Skeletal muscle tissue (tissue), 4 donors: ENCODE measurements around the gene IPO13. TPM values are rescaled to one million over a fixed set of nuclear protein-coding genes. Genes with fewer than 3 reads are reported as not detected.
A peak's percentile ranks its signal among the peaks of the same experiment; 100 is the strongest.

Experiments used
- H3K27ac ChIP-seq: one replicate; pipeline ENCODE4 v1.7.0; 2013; ENCODE audit warnings: mild to moderate bottlenecking, low read depth, low read length, inconsistent platforms
- H3K27me3 ChIP-seq, 3 donors: one replicate each; pipeline ENCODE4 v1.7.0; 2013; ENCODE audit warnings: low read length in 3 of 3; ENCODE audit not compliant: control insufficient read depth in 3 of 3, insufficient read depth in 3 of 3
- H3K36me3 ChIP-seq, 3 donors: one replicate each; pipeline ENCODE4 v1.7.0; 2013; ENCODE audit warnings: low read length in 3 of 3; ENCODE audit not compliant: control insufficient read depth in 3 of 3, insufficient read depth in 3 of 3
- H3K4me1 ChIP-seq, 3 donors: one replicate each; pipeline ENCODE4 v1.7.0; 2013; ENCODE audit warnings: low read length in 3 of 3, mild to moderate bottlenecking in 3 of 3; ENCODE audit not compliant: control insufficient read depth in 3 of 3, insufficient read depth in 3 of 3
- H3K4me3 ChIP-seq, 3 donors: one replicate each; pipeline ENCODE4 v1.7.0; 2013; ENCODE audit warnings: low read length in 3 of 3
- H3K9ac ChIP-seq, 3 donors: one replicate each; pipeline ENCODE4 v1.7.0; 2013; ENCODE audit warnings: low read length in 3 of 3, mild to moderate bottlenecking in 3 of 3, moderate library complexity in 2 of 3, low read depth in 1 of 3
- H3K9me3 ChIP-seq, 3 donors: one replicate each; pipeline ENCODE4 v1.7.0; 2013; ENCODE audit warnings: low read length in 3 of 3; ENCODE audit not compliant: control insufficient read depth in 3 of 3
- total RNA-seq: library from RNA; depleted of rRNA; stranded (reverse); fragments of >200 nt; gene quantifications from one replicate; pipeline ENCODE4 v1.2.3, GENCODE V29; 2014
- donor health status: Osteomylitis.

IPO13 gene
- total RNA-seq, 1 donor from 2014 or later, result 11.0 TPM

DNA sequence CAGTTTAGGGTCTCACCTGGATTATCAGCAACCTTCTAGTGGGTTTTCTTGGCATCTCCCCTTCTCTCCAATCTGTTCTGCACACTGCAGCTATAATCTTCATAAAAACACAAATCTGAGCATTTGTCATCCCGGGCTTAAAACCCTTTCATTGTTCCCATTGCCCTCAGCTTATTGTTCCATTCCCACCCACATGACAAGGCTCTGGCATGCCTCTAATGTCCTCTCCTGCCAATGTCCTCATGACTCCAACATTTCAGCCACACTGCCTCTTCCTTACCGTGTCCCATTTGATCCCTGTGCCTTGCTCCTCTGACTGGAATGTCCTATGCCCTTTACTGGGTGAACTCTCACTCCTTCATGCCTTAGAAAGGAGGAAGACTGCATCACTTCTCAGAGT, 15.6 kb downstream of the IPO13 start:
- Histone ChIP-seq H3K36me3 (peaks cover 90 to 96% (median 95%) of the 10 kb centered on the region in 3 donors), H3K27me3 (no peaks in the 10 kb centered on the region), H3K27ac (no peak overlapping the region), H3K4me3 (no peak overlapping the region), H3K9ac (peak overlapping the region in 1 of 3 donors; percentile 18), H3K9me3 (no peaks in the 10 kb centered on the region), H3K4me1 (peaks cover 3 to 12% (median 7%) of the 10 kb centered on the region in 3 donors)

- H3K9ac ChIP-seq, result no peak overlapping the region
- H3K4me3 ChIP-seq, result no peak overlapping the region
- H3K9me3 ChIP-seq, result no peaks in the 10 kb centered on the region
- peaks cover 88 to 96% (median 92%) of the 10 kb centered on the region in 3 donors for H3K36me3 ChIP-seq
- peaks cover under 1 to 6% (median 1%) of the 10 kb centered on the region in 3 donors for H3K4me1 ChIP-seq
- no peaks in the 10 kb centered on the region for H3K27me3 ChIP-seq
- no peak overlapping the region for H3K27ac ChIP-seq
These were observed 16.3 kb downstream of the IPO13 start for GRCh38 chr1:43963006-43963405.

GRCh38 chr1:43963890-43964289, 17.1 kb downstream of the IPO13 start:
- Histone ChIP-seq H3K4me1 (peaks cover 0 to 5% (median 0%) of the 10 kb centered on the region in 3 donors), H3K4me3 (no peak overlapping the region), H3K36me3 (peaks cover 80 to 88% (median 83%) of the 10 kb centered on the region in 3 donors), H3K27me3 (no peaks in the 10 kb centered on the region), H3K27ac (no peak overlapping the region), H3K9me3 (no peaks in the 10 kb centered on the region), H3K9ac (no peak overlapping the region)

GRCh38 chr1:43965316-43965715, 18.6 kb downstream of the IPO13 start:
- Histone ChIP-seq H3K4me1 (peaks cover 5 to 11% (median 8%) of the 10 kb centered on the region in 3 donors), H3K4me3 (no peak overlapping the region), H3K36me3 (peaks cover 69 to 74% (median 70%) of the 10 kb centered on the region in 3 donors), H3K9ac (no peak overlapping the region), H3K27ac (no peak overlapping the region), H3K9me3 (no peaks in the 10 kb centered on the region), H3K27me3 (no peaks in the 10 kb centered on the region)

DNA sequence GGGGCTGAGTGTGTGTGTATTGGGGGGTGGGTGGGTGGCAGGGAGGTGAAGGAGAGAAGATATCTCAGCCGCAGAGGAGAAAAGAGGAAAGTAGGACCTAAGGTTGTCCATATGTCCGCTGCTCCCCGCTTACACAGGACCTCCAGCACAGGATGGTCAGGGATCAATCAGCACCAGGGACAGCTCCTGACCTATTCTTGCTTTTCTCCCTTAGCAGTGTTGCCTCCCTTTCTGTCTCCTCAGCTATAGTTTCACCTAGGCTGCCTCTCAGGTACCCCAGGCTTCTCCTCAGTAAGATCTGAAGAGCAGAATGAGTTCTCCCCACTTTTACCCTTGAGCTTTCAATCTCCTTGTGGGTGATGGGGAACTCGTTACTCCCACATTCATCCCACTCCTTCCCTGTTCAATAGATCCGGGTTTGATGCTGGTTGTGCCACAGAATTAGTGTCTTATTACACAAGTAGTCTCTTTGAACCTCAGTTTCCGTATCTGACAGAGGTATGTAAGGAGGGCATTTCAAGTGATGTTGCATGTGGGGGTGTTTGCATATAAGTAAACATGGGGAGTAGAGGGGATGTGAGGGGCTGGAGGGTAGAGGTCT, 21.7 kb downstream of the IPO13 start:
- Histone ChIP-seq H3K27me3 (no peaks in the 10 kb centered on the region), H3K27ac (no peak overlapping the region), H3K36me3 (peaks cover 47 to 60% (median 51%) of the 10 kb centered on the region in 3 donors), H3K9me3 (no peaks in the 10 kb centered on the region), H3K4me1 (peaks cover 28 to 37% (median 36%) of the 10 kb centered on the region in 3 donors), H3K9ac (no peak overlapping the region), H3K4me3 (no peak overlapping the region)

DNA sequence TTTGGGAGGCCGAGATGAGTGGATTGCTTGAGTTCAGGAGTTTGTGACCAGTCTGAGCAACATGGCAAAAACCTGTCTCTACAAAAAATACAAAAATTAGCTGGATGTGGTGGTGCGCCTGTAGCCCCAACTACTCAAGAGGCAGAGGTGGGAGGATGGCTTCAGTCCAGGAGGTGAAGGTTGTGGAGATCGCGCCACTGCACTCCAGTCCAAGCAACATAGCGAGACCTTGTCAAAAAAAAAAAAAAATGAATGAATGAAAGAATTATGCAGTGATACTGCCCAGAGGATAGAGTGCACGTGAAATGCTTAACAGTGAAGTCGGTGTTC, 22.6 kb downstream of the IPO13 start:
- Histone ChIP-seq H3K9me3 (no peaks in the 10 kb centered on the region), H3K27me3 (no peaks in the 10 kb centered on the region), H3K4me3 (peak overlapping the region; percentile 52 to 64 (median 56)), H3K4me1 (peaks cover 37 to 46% (median 46%) of the 10 kb centered on the region in 3 donors), H3K36me3 (peaks cover 39 to 52% (median 44%) of the 10 kb centered on the region in 3 donors), H3K27ac (no peak overlapping the region), H3K9ac (no peak overlapping the region)

- H3K4me3 ChIP-seq, result peak within 1 kb of the TSS; percentile 95 to 98 (median 97)
- H3K4me1 ChIP-seq, result peaks cover 38 to 48% (median 48%) of the 10 kb centered on the region in 3 donors
- peak within 1 kb of the TSS; percentile 81 to 91 (median 86) for H3K9ac ChIP-seq
- no peaks in the 10 kb centered on the region for H3K9me3 ChIP-seq
- H3K36me3 ChIP-seq, result peaks cover 33 to 47% (median 38%) of the 10 kb centered on the region in 3 donors
- no peaks in the 10 kb centered on the region for H3K27me3 ChIP-seq
- H3K27ac ChIP-seq, result peak within 1 kb of the TSS; percentile 54
These were observed 23.2 kb downstream of the IPO13 start, which contains the start of gene DPH2 for GRCh38 chr1:43969746-43970466. DPH2 (plus strand) TSS chr1:43970010; CDS start chr1:43970176, 166 bp downstream.

DNA sequence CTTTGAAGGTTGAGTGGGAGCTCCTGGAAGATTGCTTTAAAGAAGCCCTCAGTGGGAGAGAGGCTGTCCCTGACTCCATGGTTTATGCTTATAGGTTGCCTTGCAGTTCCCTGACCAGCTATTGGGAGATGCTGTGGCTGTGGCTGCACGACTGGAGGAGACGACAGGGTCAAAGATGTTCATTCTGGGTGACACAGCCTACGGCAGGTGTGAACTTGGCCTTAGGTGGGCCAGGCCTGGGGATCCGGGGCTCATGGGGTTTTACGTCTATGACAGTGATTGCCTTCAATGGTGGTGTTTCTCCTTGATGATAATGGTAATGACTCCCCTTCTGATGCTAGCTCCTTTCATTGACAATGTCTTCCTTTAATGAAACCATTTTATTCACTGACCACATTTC, 23.8 kb downstream of the IPO13 start:
- H3K9me3 ChIP-seq, result no peaks in the 10 kb centered on the region
- peak overlapping the region; percentile 81 to 91 (median 86) for H3K9ac ChIP-seq
- H3K36me3 ChIP-seq, result peaks cover 29 to 45% (median 34%) of the 10 kb centered on the region in 3 donors
- no peaks in the 10 kb centered on the region for H3K27me3 ChIP-seq
- H3K27ac ChIP-seq, result peak overlapping the region; percentile 54
- peaks cover 42 to 51% (median 50%) of the 10 kb centered on the region in 3 donors for H3K4me1 ChIP-seq
- H3K4me3 ChIP-seq, result peak overlapping the region; percentile 95 to 98 (median 97)

DNA sequence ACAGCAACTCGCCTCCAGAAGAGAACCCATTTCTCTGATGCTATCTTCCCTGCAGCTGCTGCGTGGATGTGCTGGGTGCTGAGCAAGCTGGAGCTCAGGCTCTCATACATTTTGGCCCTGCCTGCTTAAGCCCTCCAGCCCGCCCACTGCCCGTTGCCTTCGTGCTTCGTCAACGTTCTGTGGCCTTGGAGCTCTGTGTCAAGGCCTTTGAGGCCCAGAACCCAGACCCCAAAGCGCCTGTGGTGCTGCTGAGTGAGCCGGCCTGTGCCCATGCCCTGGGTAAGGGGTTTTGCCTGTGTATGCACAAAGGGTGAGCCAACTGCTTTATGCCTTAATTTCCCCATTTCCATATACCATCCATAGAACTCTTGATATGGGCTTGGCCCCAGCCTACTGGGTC, 24.2 kb downstream of the IPO13 start:
- no peaks in the 10 kb centered on the region for H3K27me3 ChIP-seq
- no peaks in the 10 kb centered on the region for H3K9me3 ChIP-seq
- H3K4me1 ChIP-seq, result peaks cover 46 to 55% (median 54%) of the 10 kb centered on the region in 3 donors
- peak overlapping the region; percentile 54 for H3K27ac ChIP-seq
- peaks cover 26 to 42% (median 30%) of the 10 kb centered on the region in 3 donors for H3K36me3 ChIP-seq
- H3K4me3 ChIP-seq, result peak overlapping the region; percentile 95 to 98 (median 97)
- peak overlapping the region; percentile 25 to 91 (median 81) for H3K9ac ChIP-seq
